Epithelial cell of proximal tubule (primary cell): ENCODE results near the gene HAUS7. TPM values are rescaled to one million over a fixed set of nuclear protein-coding genes. Genes with fewer than 3 reads are reported as not detected.

Experiments
- DNase-seq: peaks from one replicate; pipeline ENCODE4 v3.0.0-alpha.2; 2011; ENCODE audit warnings: low read depth
- H3K4me3 ChIP-seq: 2 replicates; pipeline ENCODE4 v1.5.1; 2011; ENCODE audit warnings: low read depth, mild to moderate bottlenecking, low read length
- total RNA-seq: library from RNA; depleted of rRNA; stranded (reverse); fragments of >200 nt; gene quantifications from 2 replicates; pipeline ENCODE4 v1.2.3, GENCODE V29; 2015
- TF ChIP-seq, protein P1 (sequence below): conservative IDR thresholded peaks from 2 replicates; pipeline ENCODE4 v1.5.1; 2012; ENCODE audit warnings: low read depth, mild to moderate bottlenecking, low read length

HAUS7 gene
- total RNA-seq, 1 donor from 2014 or later, result 24.3 TPM

DNA sequence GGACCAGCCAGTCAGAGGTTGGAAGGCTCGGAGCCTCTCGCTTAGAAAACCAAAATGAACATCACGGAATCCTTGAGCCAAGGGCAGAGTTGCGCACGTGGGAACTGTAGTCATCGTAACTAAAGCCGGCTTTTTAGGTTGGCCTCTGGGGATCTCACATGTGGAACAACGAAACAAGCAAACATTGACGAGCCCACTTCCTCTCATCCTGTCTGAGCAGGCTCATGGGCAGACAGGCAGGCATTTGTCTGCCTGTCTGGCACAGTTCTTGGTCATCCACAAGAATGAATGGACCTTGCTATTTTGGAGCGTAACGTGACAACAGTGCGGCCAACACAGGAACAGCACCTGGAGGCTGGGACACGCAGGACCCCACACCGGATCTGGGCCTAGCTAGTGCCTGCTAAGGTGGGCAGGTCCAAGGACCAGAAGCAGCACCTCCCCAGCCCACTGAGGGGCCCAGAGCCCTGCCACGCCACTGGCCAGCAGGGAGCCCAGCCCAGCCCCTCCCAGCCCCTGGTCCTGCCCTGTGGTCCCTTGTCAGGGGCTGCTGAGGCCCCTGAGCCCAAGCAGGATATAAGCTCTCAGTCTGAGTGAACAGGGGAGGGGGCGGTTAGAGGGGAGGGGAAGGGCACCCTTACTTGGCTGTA is 15.3 kb downstream of the HAUS7 start:
- TF ChIP-seq, protein P1, sequence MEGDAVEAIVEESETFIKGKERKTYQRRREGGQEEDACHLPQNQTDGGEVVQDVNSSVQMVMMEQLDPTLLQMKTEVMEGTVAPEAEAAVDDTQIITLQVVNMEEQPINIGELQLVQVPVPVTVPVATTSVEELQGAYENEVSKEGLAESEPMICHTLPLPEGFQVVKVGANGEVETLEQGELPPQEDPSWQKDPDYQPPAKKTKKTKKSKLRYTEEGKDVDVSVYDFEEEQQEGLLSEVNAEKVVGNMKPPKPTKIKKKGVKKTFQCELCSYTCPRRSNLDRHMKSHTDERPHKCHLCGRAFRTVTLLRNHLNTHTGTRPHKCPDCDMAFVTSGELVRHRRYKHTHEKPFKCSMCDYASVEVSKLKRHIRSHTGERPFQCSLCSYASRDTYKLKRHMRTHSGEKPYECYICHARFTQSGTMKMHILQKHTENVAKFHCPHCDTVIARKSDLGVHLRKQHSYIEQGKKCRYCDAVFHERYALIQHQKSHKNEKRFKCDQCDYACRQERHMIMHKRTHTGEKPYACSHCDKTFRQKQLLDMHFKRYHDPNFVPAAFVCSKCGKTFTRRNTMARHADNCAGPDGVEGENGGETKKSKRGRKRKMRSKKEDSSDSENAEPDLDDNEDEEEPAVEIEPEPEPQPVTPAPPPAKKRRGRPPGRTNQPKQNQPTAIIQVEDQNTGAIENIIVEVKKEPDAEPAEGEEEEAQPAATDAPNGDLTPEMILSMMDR, result no peak
- no peak overlapping the region for H3K4me3 ChIP-seq
- no peak for DNase-seq

DNA sequence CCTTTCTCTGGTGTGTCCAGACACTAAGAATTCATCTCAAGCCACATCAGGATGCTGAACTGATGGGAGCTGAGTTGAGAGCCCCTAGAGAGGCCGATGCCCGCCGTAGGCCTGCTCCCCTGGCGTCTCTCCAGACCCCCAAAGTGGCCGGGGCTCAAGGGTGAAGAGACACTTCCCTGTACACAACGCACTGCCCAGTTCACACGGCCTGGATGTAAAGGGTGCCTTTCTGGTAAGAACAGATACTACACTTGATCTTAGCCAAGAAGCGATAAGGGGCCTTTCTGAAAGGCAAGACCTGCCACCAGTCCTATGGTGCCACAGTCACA is 19.5 kb downstream of the HAUS7 start:
- no peak for DNase-seq
- TF ChIP-seq, protein P1, result no peak
- no peak overlapping the region for H3K4me3 ChIP-seq

DNA sequence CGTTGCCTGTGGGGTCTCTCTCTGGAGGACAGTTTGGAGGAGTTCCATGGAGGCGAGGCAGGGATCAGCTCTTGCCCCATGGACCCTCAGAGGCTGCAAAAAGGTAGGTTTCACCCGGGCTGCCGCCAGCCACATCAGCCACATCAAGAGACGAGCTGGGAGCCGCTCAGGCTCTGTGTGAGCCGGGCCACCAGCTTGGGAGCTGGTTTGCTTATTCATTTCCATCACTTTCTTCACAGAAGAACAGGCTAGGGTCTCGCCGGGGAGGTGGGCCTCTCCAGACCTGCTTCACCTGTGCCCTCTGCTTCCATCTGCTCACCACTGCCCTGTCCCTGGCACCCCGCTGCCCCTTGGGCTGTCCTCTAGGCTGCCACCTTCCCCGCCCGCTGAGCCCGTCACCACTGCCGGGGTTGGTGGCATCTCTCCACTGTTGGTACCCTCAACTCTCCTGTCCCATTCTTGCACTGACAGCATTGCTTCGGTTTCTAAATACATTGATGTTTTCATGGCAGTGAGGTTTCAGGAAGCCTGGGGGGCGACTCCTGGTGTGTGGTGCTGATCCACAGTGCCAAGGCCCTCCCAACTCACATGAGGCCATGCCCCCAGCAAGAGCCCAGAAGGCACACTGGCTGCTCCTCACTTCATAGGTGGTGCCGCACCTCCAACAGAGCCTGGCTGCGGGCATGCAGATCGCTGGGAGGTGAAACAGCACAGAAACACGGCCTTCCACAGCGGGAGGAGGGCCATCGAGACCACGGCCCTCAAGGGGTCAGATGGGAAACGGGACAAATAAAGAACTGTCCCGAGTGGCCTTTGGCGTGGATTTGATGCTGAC is 20.0 kb downstream of the HAUS7 start:
- H3K4me3 ChIP-seq, result no peak overlapping the region
- TF ChIP-seq, protein P1, result no peak
- no peak for DNase-seq

DNA sequence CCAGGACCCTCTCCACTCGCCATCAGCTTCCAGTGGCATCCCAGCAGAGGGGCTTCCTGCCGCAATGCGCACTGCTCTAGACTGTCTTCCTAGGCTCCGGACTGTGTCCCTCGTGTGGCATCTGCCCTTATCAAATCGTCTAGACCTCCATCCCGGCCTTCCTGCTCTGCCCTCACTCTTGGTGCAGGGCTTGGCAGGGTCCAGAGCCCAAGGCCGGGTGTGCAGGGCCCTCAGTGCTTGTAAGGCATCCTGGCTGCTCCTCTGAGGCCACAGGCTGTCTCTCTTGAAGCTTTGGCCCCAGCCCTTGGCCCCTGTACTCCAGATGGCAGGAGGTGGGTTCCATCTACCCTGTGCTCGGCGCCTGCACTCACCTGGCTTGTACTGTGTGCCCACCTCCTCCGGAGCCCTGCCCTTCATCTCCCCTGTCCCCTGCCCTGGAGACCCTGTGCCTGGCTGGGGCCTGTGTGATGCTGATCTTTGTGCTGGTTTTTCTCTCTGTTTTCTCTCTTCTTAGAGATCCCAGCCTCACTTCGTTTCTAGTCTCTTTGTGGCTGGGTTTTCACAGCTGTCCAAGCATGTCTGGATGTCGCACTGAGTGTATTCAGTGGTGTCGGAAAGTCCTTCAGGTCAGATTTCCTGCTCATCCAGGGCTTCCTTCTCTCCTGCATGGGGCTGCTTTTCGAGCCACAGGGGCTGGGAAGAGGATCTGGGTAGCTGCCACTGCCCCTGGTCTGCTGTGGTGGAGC is 20.8 kb downstream of the HAUS7 start:
- TF ChIP-seq, protein P1, result no peak

DNA sequence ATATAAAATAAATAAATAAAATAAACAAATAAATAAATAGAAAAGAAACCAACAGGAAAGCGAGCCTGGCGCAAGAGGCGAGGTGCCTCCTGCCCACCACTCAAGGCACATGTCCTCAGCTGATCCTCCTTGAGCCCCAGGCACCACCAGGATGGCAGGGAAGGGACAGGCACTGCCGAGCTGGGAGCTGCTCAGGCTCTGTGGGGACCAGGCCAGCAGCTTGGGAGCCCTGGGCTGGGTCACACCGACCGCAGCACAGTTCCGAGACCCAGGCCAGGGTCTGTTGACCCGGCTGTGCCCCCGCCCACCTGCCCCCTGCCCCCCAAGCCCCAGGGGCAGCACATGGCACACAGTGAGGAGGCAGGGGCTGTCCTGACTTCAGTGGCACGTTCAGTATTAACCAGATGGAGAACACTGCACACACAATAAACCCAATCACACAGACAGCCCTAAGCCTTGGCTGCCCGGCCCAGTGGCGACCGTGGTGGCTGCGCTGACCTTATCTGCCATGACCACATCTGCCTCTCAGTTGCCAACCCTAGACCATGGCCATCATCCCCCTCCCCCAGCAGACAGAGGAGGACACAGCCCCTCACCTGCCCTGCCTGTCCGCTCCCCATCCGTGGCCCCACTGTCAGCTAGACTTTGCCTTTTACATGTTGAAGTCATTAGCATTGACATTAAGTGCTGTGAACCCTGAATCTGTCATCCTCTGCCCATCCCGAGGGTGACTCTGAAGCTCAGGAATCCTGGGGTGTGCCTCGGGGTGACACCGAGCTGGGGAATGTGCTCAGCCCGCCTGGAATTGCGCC is 21.6 kb downstream of the HAUS7 start:
- TF ChIP-seq, protein P1, result no peak
- no peak for DNase-seq
- H3K4me3 ChIP-seq, result no peak overlapping the region

More for the DNA sequence above, 20.8 kb downstream of the HAUS7 start:
- H3K4me3 ChIP-seq, result no peak overlapping the region
- DNase-seq, result no peak

DNA sequence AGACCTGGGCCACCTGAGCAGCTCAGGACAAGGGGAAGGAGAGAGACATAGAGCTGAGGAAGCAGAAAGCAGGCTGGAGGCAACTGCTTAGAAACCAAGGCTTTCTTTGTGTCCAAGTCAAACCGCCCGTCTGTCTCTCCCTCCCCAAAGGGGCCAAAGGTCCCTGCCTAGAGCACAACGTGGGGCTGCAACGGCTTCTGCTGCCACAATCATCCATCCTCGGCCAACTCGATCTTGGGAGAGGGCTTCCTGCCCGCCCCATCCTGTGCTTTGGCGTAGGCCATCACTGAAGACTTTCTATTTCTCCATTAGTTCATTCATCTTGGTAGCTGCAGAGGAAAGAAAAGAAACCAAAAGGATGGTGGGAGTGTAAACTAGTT is 22.8 kb downstream of the HAUS7 start:
- no peak for DNase-seq
- no peak overlapping the region for H3K4me3 ChIP-seq
- TF ChIP-seq, protein P1, result no peak
